Astrocyte of the spinal cord (primary cell): ENCODE data around the gene FOXE1.

Experiments
- DNase-seq: peaks from one replicate; pipeline ENCODE4 v3.0.0; 2011; ENCODE audit warnings: low read depth, low spot score
- H3K4me3 ChIP-seq: 2 replicates; pipeline ENCODE4 v1.5.1; 2011; ENCODE audit warnings: low read depth, mild to moderate bottlenecking, low read length, moderate library complexity
- CTCF ChIP-seq: IDR thresholded peaks from 2 replicates; pipeline ENCODE4 v1.5.1; 2012; ENCODE audit warnings: low read depth, mild to moderate bottlenecking, low read length, inconsistent platforms
- in situ Hi-C: cut with HindIII; loops from 2 replicates; pipeline ENCODE4 v1.10.0; 2017; ENCODE audit warnings: low sequenced_read_pairs

FOXE1 gene

GRCh38 chr9:97853056-97853843 lies at the start of gene FOXE1:
FOXE1 (plus strand) TSS chr9:97853226; CDS start chr9:97853915, 689 bp downstream.
- TF ChIP-seq CTCF, result no peak
- DNase-seq, result no peak
- in situ Hi-C loops, result no loop called here
- H3K4me3 ChIP-seq, result no peak within 1 kb of the TSS

GRCh38 chr9:97804059-97804365 lies 49.0 kb upstream of the FOXE1 start:
- TF ChIP-seq CTCF, result no peak
- no peak overlapping the region for H3K4me3 ChIP-seq
- no peak for DNase-seq

GRCh38 chr9:97806721-97807120 lies 46.3 kb upstream of the FOXE1 start:
- no peak for TF ChIP-seq CTCF
- in situ Hi-C loops, result no loop called here
- no peak overlapping the region for H3K4me3 ChIP-seq
- DNase-seq, result no peak

More at GRCh38 chr9:97804059-97804365, 49.0 kb upstream of the FOXE1 start:
- in situ Hi-C loops, result no loop called here

GRCh38 chr9:97807681-97808080 lies 45.3 kb upstream of the FOXE1 start:
- no peak overlapping the region for H3K4me3 ChIP-seq
- in situ Hi-C loops, result no loop called here
- no peak for TF ChIP-seq CTCF
- no peak for DNase-seq

- DNase-seq, result no peak
- in situ Hi-C loops, result no loop called here
- no peak for TF ChIP-seq CTCF
- no peak overlapping the region for H3K4me3 ChIP-seq
Measured at GRCh38 chr9:97808415-97808814, 44.6 kb upstream of the FOXE1 start.

- no peak for DNase-seq
- in situ Hi-C loops, result no loop called here
- TF ChIP-seq CTCF, result no peak
- H3K4me3 ChIP-seq, result no peak overlapping the region
Measured at GRCh38 chr9:97808972-97809371, 44.1 kb upstream of the FOXE1 start.
